HG03064 (cell line): ENCODE results near the gene KAT6B.

Source experiments
- ATAC-seq: cut with Tn5 transposase; IDR thresholded peaks from one replicate; pipeline ENCODE4 v1.9.1; 2021; ENCODE audit warnings: low read depth; ENCODE audit not compliant: unreplicated experiment

The KAT6B gene

GRCh38 chr10:75007646-75008045, 181.2 kb downstream of the KAT6B start:
- ATAC-seq, result no peak

- no peak for ATAC-seq
Measured at GRCh38 chr10:75008952-75009351, 182.6 kb downstream of the KAT6B start.

GRCh38 chr10:75009426-75009825, 183.0 kb downstream of the KAT6B start:
- no peak for ATAC-seq

GRCh38 chr10:75010373-75010772, 184.0 kb downstream of the KAT6B start:
- ATAC-seq, result no peak

GRCh38 chr10:75011221-75011620, 184.8 kb downstream of the KAT6B start:
- ATAC-seq, result no peak

- peak; percentile 40 for ATAC-seq
Measured at GRCh38 chr10:75012471-75012870, 186.1 kb downstream of the KAT6B start.

- no peak for ATAC-seq
Measured at GRCh38 chr10:75013007-75013406, 186.6 kb downstream of the KAT6B start.

GRCh38 chr10:75013522-75013921, 187.1 kb downstream of the KAT6B start:
- no peak for ATAC-seq

GRCh38 chr10:75014516-75015230, 188.3 kb downstream of the KAT6B start:
- ATAC-seq, result no peak

- no peak for ATAC-seq
Measured at GRCh38 chr10:75015442-75015841, 189.0 kb downstream of the KAT6B start.

GRCh38 chr10:75016325-75016724, 189.9 kb downstream of the KAT6B start:
- no peak for ATAC-seq

- ATAC-seq, result no peak
Measured at GRCh38 chr10:75018251-75018650, 191.9 kb downstream of the KAT6B start.

- ATAC-seq, result no peak
Measured at GRCh38 chr10:75018686-75019307, 192.4 kb downstream of the KAT6B start.

- ATAC-seq, result no peak
Measured at GRCh38 chr10:75019370-75019769, 193.0 kb downstream of the KAT6B start.

GRCh38 chr10:75020168-75020567, 193.8 kb downstream of the KAT6B start:
- ATAC-seq, result no peak

- no peak for ATAC-seq
Measured at GRCh38 chr10:75021379-75022249, 195.2 kb downstream of the KAT6B start.

GRCh38 chr10:75023074-75023473, 196.7 kb downstream of the KAT6B start:
- ATAC-seq, result no peak

GRCh38 chr10:75024971-75025523, 198.6 kb downstream of the KAT6B start:
- ATAC-seq, result no peak

- no peak for ATAC-seq
Measured at GRCh38 chr10:75028049-75028448, 201.6 kb downstream of the KAT6B start.

GRCh38 chr10:75028748-75029147, 202.3 kb downstream of the KAT6B start:
- ATAC-seq, result no peak

- no peak for ATAC-seq
Measured at GRCh38 chr10:75029420-75029819, 203.0 kb downstream of the KAT6B start.
